Measurements from ENCODE around the gene GARIN3. TPM values are rescaled to one million over a fixed set of nuclear protein-coding genes. Genes with fewer than 3 reads are reported as not detected.
"Not testable (repeated sequence)": the region's sequence is repeated elsewhere in the genome, so short reads cannot be mapped to it uniquely, and the experiment has no call there.

GARIN3 gene
- total RNA-seq, 2 experiments from 2014 or later, result not detected

DNA sequence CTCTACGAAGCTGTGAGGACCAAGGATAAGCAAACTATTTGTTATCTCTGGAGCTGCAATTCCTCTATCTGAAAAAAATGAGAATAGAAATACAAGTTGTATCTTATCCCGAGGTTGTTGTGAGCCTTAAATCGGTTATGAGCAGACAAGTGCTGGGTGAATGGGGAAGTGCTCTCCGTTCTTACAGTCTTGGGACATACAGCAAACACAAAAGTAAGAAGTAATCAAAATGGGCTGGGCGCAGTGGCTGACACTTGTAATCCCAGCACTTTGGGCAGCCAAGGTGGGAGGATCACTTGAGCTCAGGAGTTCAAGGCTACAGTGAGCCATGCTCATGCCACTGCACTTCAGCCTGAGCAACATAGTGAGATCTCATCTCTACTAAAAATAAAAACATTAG, 46.2 kb upstream of the GARIN3 start:
- ChIA-PET CTCF (ENCODE audit: unreplicated experiment) (no interaction called here), POLR2A (interaction anchor here (0.7 kb wide), 1 partner anchor 44 kb away, joined by 3 read pairs; no protein-coding TSS in a partner anchor)
- no TSS peak for BruUV-seq (replicated peaks)
- Histone ChIP-seq H3K9me3 (ENCODE audit: low read length) (no peaks in the 10 kb centered on the region), H3K4me1 (ENCODE audit: insufficient read depth, low read length, poor library complexity, severe bottlenecking) (peaks cover 9% of the 10 kb centered on the region), H3K4me3 (ENCODE audit: low read depth, low read length, poor library complexity, severe bottlenecking) (no peak overlapping the region), H3K36me3 (ENCODE audit: insufficient read depth, low read length) (no peaks in the 10 kb centered on the region), H3K79me2 (ENCODE audit: insufficient read depth, low read depth, low read length) (no peaks in the 10 kb centered on the region), H3K9me2 (ENCODE audit: insufficient read depth, low read length) (no peaks in the 10 kb centered on the region), H2AFZ (ENCODE audit: low read length) (no peak overlapping the region), H3K4me2 (ENCODE audit: low read length) (no peak overlapping the region), H4K20me1 (ENCODE audit: insufficient read depth, low read length) (no peaks in the 10 kb centered on the region), H3K27ac (ENCODE audit: low read depth, low read length, poor library complexity, severe bottlenecking) (no peak overlapping the region)
- no peak for DNase-seq (ENCODE audit: low spot score)
- intact Hi-C loops (cut with micrococcal nuclease; ENCODE audit: unreplicated experiment), result no loop called here
- TF ChIP-seq, protein P1, sequence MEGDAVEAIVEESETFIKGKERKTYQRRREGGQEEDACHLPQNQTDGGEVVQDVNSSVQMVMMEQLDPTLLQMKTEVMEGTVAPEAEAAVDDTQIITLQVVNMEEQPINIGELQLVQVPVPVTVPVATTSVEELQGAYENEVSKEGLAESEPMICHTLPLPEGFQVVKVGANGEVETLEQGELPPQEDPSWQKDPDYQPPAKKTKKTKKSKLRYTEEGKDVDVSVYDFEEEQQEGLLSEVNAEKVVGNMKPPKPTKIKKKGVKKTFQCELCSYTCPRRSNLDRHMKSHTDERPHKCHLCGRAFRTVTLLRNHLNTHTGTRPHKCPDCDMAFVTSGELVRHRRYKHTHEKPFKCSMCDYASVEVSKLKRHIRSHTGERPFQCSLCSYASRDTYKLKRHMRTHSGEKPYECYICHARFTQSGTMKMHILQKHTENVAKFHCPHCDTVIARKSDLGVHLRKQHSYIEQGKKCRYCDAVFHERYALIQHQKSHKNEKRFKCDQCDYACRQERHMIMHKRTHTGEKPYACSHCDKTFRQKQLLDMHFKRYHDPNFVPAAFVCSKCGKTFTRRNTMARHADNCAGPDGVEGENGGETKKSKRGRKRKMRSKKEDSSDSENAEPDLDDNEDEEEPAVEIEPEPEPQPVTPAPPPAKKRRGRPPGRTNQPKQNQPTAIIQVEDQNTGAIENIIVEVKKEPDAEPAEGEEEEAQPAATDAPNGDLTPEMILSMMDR (conservative IDR thresholded peaks at IDR 0.05; ENCODE audit: low read length), result no peak
- no peak for TF ChIP-seq EZH2phosphoT487 (IDR thresholded peaks at IDR 0.05; ENCODE audit: borderline replicate concordance, low read depth, low read length)

DNA sequence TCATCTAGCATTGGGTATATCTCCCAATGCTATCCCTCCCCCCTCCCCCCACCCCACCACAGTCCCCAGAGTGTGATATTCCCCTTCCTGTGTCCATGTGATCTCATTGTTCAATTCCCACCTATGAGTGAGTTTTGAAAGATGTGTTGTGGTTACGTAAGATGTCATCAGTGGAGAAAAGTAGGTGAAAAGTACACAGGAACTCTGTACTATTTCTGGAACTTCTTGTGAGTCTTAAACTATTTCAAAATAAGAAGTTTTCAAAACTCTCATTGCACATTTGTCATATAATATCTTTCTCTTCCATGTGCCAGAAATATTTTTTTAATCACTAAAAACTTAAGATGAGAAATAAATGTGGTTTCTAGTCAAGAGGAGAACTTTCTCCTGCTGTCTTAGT, 44.6 kb upstream of the GARIN3 start:
- H3K4me2 ChIP-seq (ENCODE audit: low read length); H3K4me3 ChIP-seq (ENCODE audit: low read depth, low read length, poor library complexity, severe bottlenecking); POLR2A ChIA-PET; BruUV-seq (replicated peaks); H3K36me3 ChIP-seq (ENCODE audit: insufficient read depth, low read length); H3K9me3 ChIP-seq (ENCODE audit: low read length); H2AFZ ChIP-seq (ENCODE audit: low read length); DNase-seq (ENCODE audit: low spot score); intact Hi-C loops (cut with micrococcal nuclease; ENCODE audit: unreplicated experiment); H3K27ac ChIP-seq (ENCODE audit: low read depth, low read length, poor library complexity, severe bottlenecking); H3K79me2 ChIP-seq (ENCODE audit: insufficient read depth, low read depth, low read length); H3K9me2 ChIP-seq (ENCODE audit: insufficient read depth, low read length); CTCF ChIA-PET (ENCODE audit: unreplicated experiment); H3K4me1 ChIP-seq (ENCODE audit: insufficient read depth, low read length, poor library complexity, severe bottlenecking); H4K20me1 ChIP-seq (ENCODE audit: insufficient read depth, low read length): not testable (repeated sequence)

DNA sequence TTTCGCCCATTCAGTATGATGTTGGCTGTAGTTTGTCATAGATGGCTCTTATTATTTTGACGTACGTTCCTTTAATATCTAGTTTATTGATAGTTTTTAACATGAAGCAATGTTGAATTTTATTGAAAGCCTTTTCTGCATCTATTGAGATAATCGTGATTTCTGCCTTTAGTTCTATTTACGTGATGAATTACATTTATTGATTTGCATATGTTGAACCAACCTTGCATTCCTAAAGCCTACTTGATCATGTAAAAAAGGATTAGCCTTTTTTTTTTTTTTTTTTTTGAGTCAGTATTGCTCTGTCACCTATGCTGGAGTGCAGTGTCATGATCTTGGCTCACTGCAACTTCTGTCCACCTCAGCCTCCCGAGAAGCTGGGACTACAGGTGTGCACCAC, 39.6 kb upstream of the GARIN3 start:
- Histone ChIP-seq H4K20me1 (ENCODE audit: insufficient read depth, low read length) (no peaks in the 10 kb centered on the region), H3K27ac (ENCODE audit: low read depth, low read length, poor library complexity, severe bottlenecking) (no peak overlapping the region), H3K79me2 (ENCODE audit: insufficient read depth, low read depth, low read length) (no peaks in the 10 kb centered on the region), H3K9me3 (ENCODE audit: low read length) (no peaks in the 10 kb centered on the region; the same call in 1 of the 2 replicates), H3K4me3 (ENCODE audit: low read depth, low read length, poor library complexity, severe bottlenecking) (no peak overlapping the region), H3K36me3 (ENCODE audit: insufficient read depth, low read length) (no peaks in the 10 kb centered on the region; the same call in 1 of the 2 replicates), H2AFZ (ENCODE audit: low read length) (no peak overlapping the region), H3K9me2 (ENCODE audit: insufficient read depth, low read length) (no peaks in the 10 kb centered on the region), H3K4me2 (ENCODE audit: low read length) (no peak overlapping the region), H3K4me1 (ENCODE audit: insufficient read depth, low read length, poor library complexity, severe bottlenecking) (peaks cover 8% of the 10 kb centered on the region)
- CTCF ChIA-PET (ENCODE audit: unreplicated experiment), result no interaction called here
- intact Hi-C loops (cut with micrococcal nuclease; ENCODE audit: unreplicated experiment), result no loop called here
- POLR2A ChIA-PET, result interaction anchor here (0.7 to 1.4 kb wide), 2 partner anchors 9 to 16 kb away, joined by 5 to 6 read pairs; no protein-coding TSS in a partner anchor
- no peak for DNase-seq (ENCODE audit: low spot score)
- no TSS peak for BruUV-seq (replicated peaks)
- TF ChIP-seq, protein P1 (conservative IDR thresholded peaks at IDR 0.05; ENCODE audit: low read length), result no peak
- no peak for TF ChIP-seq EZH2phosphoT487 (IDR thresholded peaks at IDR 0.05; ENCODE audit: borderline replicate concordance, low read depth, low read length)

All from OCI-LY7 (cell line).